IMR-90 (cell line): ENCODE measurements around the gene CDRT4. TPM values are rescaled to one million over a fixed set of nuclear protein-coding genes. Genes with fewer than 3 reads are reported as not detected.

Experiments used
- BHLHE40 ChIP-seq: fragments of 150-350 bp; IDR thresholded peaks from 2 replicates; pipeline ENCODE4 v1.6.1; 2016; ENCODE audit warnings: mild to moderate bottlenecking, low read depth, low read length
- FOS ChIP-seq: fragments of 150-350 bp; IDR thresholded peaks from 2 replicates; pipeline ENCODE4 v1.6.1; 2016; ENCODE audit warnings: low read depth, low read length
- MAZ ChIP-seq: IDR thresholded peaks from 2 replicates; pipeline ENCODE4 v1.6.1; 2012; ENCODE audit warnings: low read depth, mild to moderate bottlenecking, low read length, improper control_type of control experiment, moderate library complexity, borderline replicate concordance
- polyA plus RNA-seq, 3 experiments: library from polyadenylated mRNA; depleted of rRNA; stranded (reverse); fragments of >200 nt; gene quantifications; 2 replicates each; pipeline ENCODE4 v1.2.3, GENCODE V29; 2012; ENCODE audit warnings: low replicate concordance in 1 of 3
- total RNA-seq: library from RNA; depleted of rRNA; stranded (reverse); fragments of >200 nt; gene quantifications from 2 replicates; pipeline ENCODE4 v1.2.3, GENCODE V29; 2012; rRNA removed

The CDRT4 gene
- total and polyA plus RNA-seq, 2 of the 4 experiments (the other 2 are of a cell fraction) = 0.90 to 3.7 TPM

GRCh38 chr17:15386083-15386482 is 81.3 kb downstream of the CDRT4 start (continued):
- no peak for TF ChIP-seq BHLHE40
- no peak for TF ChIP-seq FOS
- no peak for TF ChIP-seq MAZ

Other genes starting within 250 kb of the CDRT4 start
- 33.5 and 39.2 TPM in 2 replicates for gene PMP22, start 202.3 kb downstream of the CDRT4 start, total RNA-seq
- gene PMP22, start 202.3 kb downstream of the CDRT4 start, polyA plus RNA-seq (2012; rRNA removed) = 72.8 and 79.3 TPM in 2 replicates
- gene TEKT3, start 126.0 kb downstream of the CDRT4 start, total RNA-seq = not detected in 2 replicates
- gene TEKT3, start 126.0 kb downstream of the CDRT4 start, polyA plus RNA-seq (2012; rRNA removed) = 0.15 and 0.59 TPM in 2 replicates
- 12.0 and 22.5 TPM in 2 replicates for gene TVP23C, start 95.9 kb upstream of the CDRT4 start, total RNA-seq
- gene TVP23C, start 95.9 kb upstream of the CDRT4 start, polyA plus RNA-seq (2012; rRNA removed) = 3.6 and 7.5 TPM in 2 replicates
- under 0.01 and 0.28 TPM in 2 replicates for gene FBXW10B, start 152.1 kb upstream of the CDRT4 start, total RNA-seq
- 0.23 and 0.43 TPM in 2 replicates for gene FBXW10B, start 152.1 kb upstream of the CDRT4 start, polyA plus RNA-seq (2012; rRNA removed)
- 50.3 and 52.5 TPM in 2 replicates for gene TRIM16, start 216.7 kb upstream of the CDRT4 start, total RNA-seq
- gene TRIM16, start 216.7 kb upstream of the CDRT4 start, polyA plus RNA-seq (2012; rRNA removed) = 18.9 and 22.3 TPM in 2 replicates
- gene ZNF286A, start 232.1 kb upstream of the CDRT4 start, total RNA-seq = 37.6 and 37.8 TPM in 2 replicates
- 15.3 and 19.8 TPM in 2 replicates for gene ZNF286A, start 232.1 kb upstream of the CDRT4 start, polyA plus RNA-seq (2012; rRNA removed)